HepG2 (cell line): ENCODE data around the gene MUC6. TPM values are rescaled to one million over a fixed set of nuclear protein-coding genes. Genes with fewer than 3 reads are reported as not detected.

Experiments
- ATAC-seq: fragments of 200-7000 bp; cut with Tn5 transposase; 3 replicates; pipeline ENCODE4 v1.9.1; 2020; ENCODE audit warnings: mild to moderate bottlenecking, moderate library complexity
- BruUV-seq: library from RNA; stranded (reverse); fragments of 400-500 nt; replicated peaks from 2 replicates; lab custom pipeline; 2021; lab: Mats Ljungman, UMichigan
- CTCF ChIA-PET: fragments of 300-600 bp; formaldehyde crosslinking; extraction: SDS; loops from one replicate; lab custom pipeline; 2021; ENCODE audit warnings: low total read pairs, inconsistent platforms, low intra/inter-chr PET ratio; lab: Yijun Ruan, JAX
- POLR2A ChIA-PET: fragments of 350-600 bp; sonication (Branson Sonifier 250); formaldehyde crosslinking; loops from one replicate; lab custom pipeline; 2020; ENCODE audit warnings: antibody characterized with exemption, inconsistent platforms; lab: Yijun Ruan, JAX
- DNase-seq: peaks from one replicate; pipeline ENCODE4 v3.0.0-alpha.2; 2015; ENCODE audit warnings: low spot score
- FAIRE-seq: peaks from 3 replicates; lab custom pipeline; 2011; peaks lifted over from hg19 to GRCh38; lab: Jason Lieb, UNC
- H2AFZ ChIP-seq: one replicate; pipeline ENCODE4 v1.6.1; 2011; ENCODE audit warnings: low read length, inconsistent platforms
- H3K27ac ChIP-seq: fragments of 300-600 bp; 3 replicates; pipeline ENCODE4 v1.8.0; 2011; ENCODE audit warnings: mixed run types, mild to moderate bottlenecking, mixed read lengths, low read length, inconsistent platforms; ENCODE audit not compliant: insufficient read depth; ENCODE audit errors: extremely low read length
- H3K27me3 ChIP-seq, 2 experiments: fragments of 200-600 bp in 1 of 2; 2 replicates in 1 of 2; 3 replicates in 1 of 2; pipeline versions ENCODE4 v1.6.0 to v1.8.0; 2011; ENCODE audit warnings: low read length in 2 of 2, mild to moderate bottlenecking in 2 of 2, moderate library complexity in 2 of 2, inconsistent platforms in 1 of 2; ENCODE audit not compliant: insufficient read depth in 2 of 2, control insufficient read depth in 1 of 2
- H3K36me3 ChIP-seq, 2 experiments: fragments of 200-600 bp in 1 of 2; replicated peaks in 1 of 2; 2 replicates in 1 of 2; 3 replicates in 1 of 2; pipeline versions ENCODE4 v1.5.1 to v1.8.0; 2011; ENCODE audit warnings: low read length in 2 of 2, inconsistent platforms in 1 of 2; ENCODE audit not compliant: insufficient read depth in 2 of 2, control insufficient read depth in 1 of 2
- H3K4me1 ChIP-seq: 2 replicates; pipeline ENCODE4 v1.5.1; 2012; ENCODE audit warnings: low read length, inconsistent platforms; ENCODE audit not compliant: insufficient read depth
- H3K4me2 ChIP-seq: 2 replicates; pipeline ENCODE4 v1.6.0; 2011; ENCODE audit warnings: low read depth, low read length, inconsistent platforms
- H3K4me3 ChIP-seq, 3 experiments: fragments of 200-600 bp in 1 of 3; sonication (generic), shearing (Covaris generic) in 1 of 3; replicated peaks in 1 of 3; 2 replicates each; pipeline ENCODE4 v1.5.1; 2011 to 2016; ENCODE audit warnings: low read length in 3 of 3, inconsistent platforms in 2 of 3, low read depth in 2 of 3, mild to moderate bottlenecking in 2 of 3, control low read depth in 1 of 3, mixed read lengths in 1 of 3; ENCODE audit not compliant: insufficient read depth in 1 of 3
- H3K79me2 ChIP-seq: one replicate; pipeline ENCODE4 v1.6.1; 2011; ENCODE audit warnings: low read length, inconsistent platforms; ENCODE audit not compliant: insufficient read depth
- H3K9ac ChIP-seq: 2 replicates; pipeline ENCODE4 v1.6.0; 2011; ENCODE audit warnings: mild to moderate bottlenecking, low read depth, low read length, inconsistent platforms; ENCODE audit not compliant: insufficient read depth
- H3K9me3 ChIP-seq: 2 replicates; pipeline ENCODE4 v1.5.1; 2012; ENCODE audit warnings: mild to moderate bottlenecking, low read length
- H4K20me1 ChIP-seq: 2 replicates; pipeline ENCODE4 v1.6.0; 2011; ENCODE audit warnings: inconsistent platforms, mild to moderate bottlenecking, low read length, moderate library complexity; ENCODE audit not compliant: insufficient read depth
- CTCF ChIP-seq: sonication (generic); formaldehyde crosslinking; IDR thresholded peaks from 2 replicates; pipeline ENCODE4 v1.5.0; 2020; ENCODE audit warnings: mild to moderate bottlenecking, missing genetic modification reagents, moderate library complexity
- RBFOX2 ChIP-seq: fragments of 200-400 bp; formaldehyde crosslinking; IDR thresholded peaks from 2 replicates; pipeline ENCODE4 v1.6.1; 2017; ENCODE audit warnings: low read depth, mild to moderate bottlenecking, low read length
- SMARCC2 ChIP-seq: fragments of 450-650 bp; IDR thresholded peaks from 2 replicates; pipeline ENCODE4 v1.6.1; 2017; ENCODE audit warnings: antibody characterized with exemption, mild to moderate bottlenecking
- STAG1 ChIP-seq: sonication (generic); formaldehyde crosslinking; IDR thresholded peaks from 2 replicates; pipeline ENCODE4 v1.4.0; 2020; ENCODE audit warnings: missing genetic modification reagents
- TAF15 ChIP-seq: fragments of 200-400 bp; formaldehyde crosslinking; IDR thresholded peaks from one replicate; pipeline ENCODE4 v1.6.1; 2018; ENCODE audit warnings: mild to moderate bottlenecking, low read depth, low read length; ENCODE audit not compliant: poor library complexity, severe bottlenecking
- TFDP2 ChIP-seq: sonication (generic); formaldehyde crosslinking; IDR thresholded peaks from 2 replicates; pipeline ENCODE4 v1.4.0; 2020; ENCODE audit warnings: missing genetic modification reagents
- U2AF2 ChIP-seq: fragments of 200-400 bp; formaldehyde crosslinking; IDR thresholded peaks from 2 replicates; pipeline ENCODE4 v1.6.1; 2017; ENCODE audit warnings: low read depth, mild to moderate bottlenecking, low read length
- XBP1 ChIP-seq: sonication (generic); formaldehyde crosslinking; IDR thresholded peaks from 2 replicates; pipeline ENCODE4 v1.5.0; 2020; ENCODE audit warnings: missing genetic modification reagents
- ZFP1 ChIP-seq: IDR thresholded peaks from 2 replicates; pipeline ENCODE4 v1.6.1; 2016
- ZNF136 ChIP-seq: sonication (generic); formaldehyde crosslinking; IDR thresholded peaks from 2 replicates; pipeline ENCODE4 v1.8.1; 2022; ENCODE audit warnings: low read depth, mild to moderate bottlenecking, moderate library complexity, missing genetic modification reagents
- ZNF143 ChIP-seq: sonication (generic); formaldehyde crosslinking; IDR thresholded peaks from 2 replicates; pipeline ENCODE4 v1.4.0; 2020; ENCODE audit warnings: missing genetic modification reagents
- whole genome bisulfite sequencing: methylation state at CpG from one replicate; pipeline ENCODE4 v1.1.6; 2017; ENCODE audit warnings: low lambda C conversion rate; 5-methylcytosine and 5-hydroxymethylcytosine counted together
- in situ Hi-C: cut with HindIII; loops from 2 replicates; pipeline ENCODE4 v1.10.0; 2017; ENCODE audit warnings: low pct_unique_long_range_greater_than_20kb; ENCODE audit not compliant: extremely low pct_ligation_motif_present
- intact Hi-C: fragments of 100-400 bp; cut with micrococcal nuclease; formaldehyde crosslinking; loops from one replicate; pipeline ENCODE4 v1.10.0; 2022; ENCODE audit not compliant: unreplicated experiment
- polyA plus RNA-seq, 8 experiments: library from polyadenylated mRNA; depleted of rRNA in 3 of 8; stranded (reverse) in 7 of 8; unstranded in 1 of 8; fragments of >200 nt; fragmentation: Illumina TruSeq in 4 of 8; extraction: Trizol in 4 of 8; gene quantifications; 2 replicates each; pipeline versions ENCODE4 v1.2.1 to v1.2.3, GENCODE V29; 2011 to 2016; ENCODE audit warnings: low read depth in 4 of 8, missing spikeins in 1 of 8, mixed read lengths in 1 of 8; ENCODE audit not compliant: insufficient read depth in 1 of 8
- total RNA-seq, 5 experiments: library from RNA; depleted of rRNA; stranded (reverse); fragments of >200 nt; fragmentation: Illumina TruSeq; extraction: Trizol; gene quantifications; 2 replicates each; pipeline ENCODE4 v1.2.3, GENCODE V29; 2016; ENCODE audit warnings: low read depth in 1 of 5
- TF ChIP-seq, protein P1 (sequence below): sonication (generic); formaldehyde crosslinking; IDR thresholded peaks from 2 replicates; pipeline ENCODE4 v1.5.0; 2020; ENCODE audit warnings: missing genetic modification reagents, mild to moderate bottlenecking, borderline replicate concordance
- TF ChIP-seq, protein P2 (sequence below): sonication (generic); formaldehyde crosslinking; IDR thresholded peaks from 2 replicates; pipeline ENCODE4 v1.4.0; 2020; ENCODE audit warnings: missing genetic modification reagents

Gene MUC6
- total and polyA plus RNA-seq, 2 of the 13 experiments (the other 11 are each of a cell fraction or from before 2014, with no cell fraction given), result not detected

DNA sequence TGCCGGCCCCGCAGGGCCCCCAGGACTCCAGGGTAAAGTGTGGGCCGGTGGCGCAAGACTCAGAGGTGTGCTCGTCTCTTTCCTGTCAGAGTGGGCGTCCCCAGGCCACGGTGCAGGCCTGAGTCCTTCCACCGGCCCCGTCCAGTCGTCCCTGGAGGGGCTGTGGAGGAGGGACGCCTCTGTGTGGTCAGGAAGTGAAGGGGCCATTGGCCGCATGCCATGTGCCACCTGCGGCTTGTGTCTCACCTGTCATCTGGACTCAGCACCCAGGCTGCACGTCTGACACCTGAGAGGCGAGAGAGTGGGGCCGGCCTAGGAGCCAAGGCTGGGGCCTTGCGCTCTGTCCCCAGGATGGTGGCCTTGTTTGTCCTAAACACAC lies 25.2 kb downstream of the MUC6 start:
- ChIA-PET POLR2A (no interaction called here), CTCF (no interaction called here)
- WGBS, result 92% methylated on average over 12 of the region's 17 CpGs
- H2AFZ ChIP-seq, result no peak overlapping the region
- no peaks in the 10 kb centered on the region for H4K20me1 ChIP-seq
- H3K27ac ChIP-seq, result no peak overlapping the region
- no peak overlapping the region for H3K4me2 ChIP-seq
- no peaks in the 10 kb centered on the region for H3K9me3 ChIP-seq
- no peak overlapping the region for H3K9ac ChIP-seq
- ATAC-seq (no peak), FAIRE-seq (no peak), DNase-seq (no peak)
- no peaks in the 10 kb centered on the region for H3K4me1 ChIP-seq
- TF ChIP-seq ZNF143 (CRISPR knock-in tag) (no peak), STAG1 (CRISPR knock-in tag) (0 out of 2 replicates have a peak, but pooled peaks have one; percentile 10), CTCF (CRISPR knock-in tag) (peak; percentile 19; the same call in 1 of the 2 replicates)
- H3K79me2 ChIP-seq, result no peaks in the 10 kb centered on the region
- no peak overlapping the region for H3K4me3 ChIP-seq
- in situ Hi-C loops, result no loop called here
- intact Hi-C loops, result no loop called here
- BruUV-seq, result no TSS peak
- no peaks in the 10 kb centered on the region; a peak in 1 of 5 replicates for H3K27me3 ChIP-seq
- peaks cover 26 to 48% of the 10 kb centered on the region in 2 experiments for H3K36me3 ChIP-seq

GRCh38 chr11:1010551-1011319 lies 25.8 kb downstream of the MUC6 start:
- Histone ChIP-seq H3K27me3 (no peaks in the 10 kb centered on the region; a peak in 1 of 5 replicates), H3K9ac (no peak overlapping the region), H3K79me2 (no peaks in the 10 kb centered on the region), H3K27ac (no peak overlapping the region), H3K9me3 (no peaks in the 10 kb centered on the region), H3K36me3 (peaks cover 29 to 48% of the 10 kb centered on the region in 2 experiments), H4K20me1 (no peaks in the 10 kb centered on the region), H2AFZ (no peak overlapping the region), H3K4me1 (no peaks in the 10 kb centered on the region), H3K4me3 (no peak overlapping the region), H3K4me2 (no peak overlapping the region)
- in situ Hi-C loops (no loop called here), intact Hi-C loops (no loop called here)
- POLR2A ChIA-PET, result no interaction called here
- WGBS, result 92% methylated on average over 29 of the region's 35 CpGs
- TF ChIP-seq ZNF136 (no peak), ZFP1 (CRISPR knock-in tag) (no peak), SMARCC2 (no peak), TFDP2 (CRISPR knock-in tag) (no peak), TAF15 (no peak), RBFOX2 (no peak), XBP1 (CRISPR knock-in tag) (no peak), U2AF2 (no peak)
- TF ChIP-seq, protein P1, sequence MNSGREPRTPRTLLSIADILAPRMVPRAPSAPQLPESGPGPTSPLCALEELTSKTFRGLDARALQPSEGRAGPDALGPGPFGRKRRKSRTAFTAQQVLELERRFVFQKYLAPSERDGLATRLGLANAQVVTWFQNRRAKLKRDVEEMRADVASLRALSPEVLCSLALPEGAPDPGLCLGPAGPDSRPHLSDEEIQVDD (CRISPR knock-in tag), result no peak
- TF ChIP-seq, protein P2, sequence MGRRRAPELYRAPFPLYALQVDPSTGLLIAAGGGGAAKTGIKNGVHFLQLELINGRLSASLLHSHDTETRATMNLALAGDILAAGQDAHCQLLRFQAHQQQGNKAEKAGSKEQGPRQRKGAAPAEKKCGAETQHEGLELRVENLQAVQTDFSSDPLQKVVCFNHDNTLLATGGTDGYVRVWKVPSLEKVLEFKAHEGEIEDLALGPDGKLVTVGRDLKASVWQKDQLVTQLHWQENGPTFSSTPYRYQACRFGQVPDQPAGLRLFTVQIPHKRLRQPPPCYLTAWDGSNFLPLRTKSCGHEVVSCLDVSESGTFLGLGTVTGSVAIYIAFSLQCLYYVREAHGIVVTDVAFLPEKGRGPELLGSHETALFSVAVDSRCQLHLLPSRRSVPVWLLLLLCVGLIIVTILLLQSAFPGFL (CRISPR knock-in tag), result no peak
- DNase-seq (no peak), FAIRE-seq (no peak), ATAC-seq (no peak)
- no TSS peak for BruUV-seq
- CTCF ChIA-PET, result no interaction called here
